B cell (primary cell): Measurements from ENCODE around the gene FUS. TPM values are rescaled to one million over a fixed set of nuclear protein-coding genes. Genes with fewer than 3 reads are reported as not detected.

ENCODE experiments used
- ATAC-seq: fragments of 200-7000 bp; cut with Tn5 transposase; one replicate; pipeline ENCODE4 v1.10.0; 2021; ENCODE audit warnings: low read depth, mild to moderate bottlenecking, moderate number of reproducible peaks, moderate library complexity
- CTCF ChIA-PET: fragments of 350-600 bp; sonication (Branson Sonifier 250); formaldehyde crosslinking; loops from one replicate; lab custom pipeline; 2021; ENCODE audit warnings: antibody characterized with exemption, inconsistent platforms; lab: Charles Lee
- POLR2A ChIA-PET: fragments of 350-600 bp; sonication (Branson Sonifier 250); formaldehyde crosslinking; loops from one replicate; lab custom pipeline; 2021; ENCODE audit warnings: antibody characterized with exemption; lab: Charles Lee
- DNase-seq: peaks from one replicate; pipeline ENCODE4 v3.0.0; 2013
- H2AFZ ChIP-seq: 2 replicates; pipeline ENCODE4 v1.6.1; 2012; ENCODE audit warnings: mild to moderate bottlenecking, low read depth, low read length; ENCODE audit not compliant: insufficient read depth, poor library complexity, severe bottlenecking
- H3K27ac ChIP-seq, 2 donors: 1 replicate in 1 of 2; 2 replicates in 1 of 2; pipeline ENCODE4 v1.5.1; 2012 to 2013; ENCODE audit warnings: low read length in 2 of 2, mild to moderate bottlenecking in 2 of 2, moderate library complexity in 1 of 2
- H3K27me3 ChIP-seq, 4 experiments: fragments of 200-600 bp in 1 of 4; sonication (generic) in 1 of 4; replicated peaks in 1 of 4; 1 replicate in 2 of 4; 2 replicates in 2 of 4; pipeline versions ENCODE4 v1.6.1 to v1.7.0; 2013 to 2016; ENCODE audit warnings: low read length in 3 of 4, mild to moderate bottlenecking in 2 of 4, mixed read lengths in 1 of 4, moderate library complexity in 1 of 4; ENCODE audit not compliant: insufficient read depth in 4 of 4, control insufficient read depth in 3 of 4; ENCODE audit errors: control extremely low read depth in 1 of 4
- H3K36me3 ChIP-seq, 2 experiments: replicated peaks in 1 of 2; 1 replicate in 1 of 2; 2 replicates in 1 of 2; pipeline versions ENCODE4 v1.6.1 to v1.7.1; 2013; ENCODE audit warnings: low read length in 1 of 2; ENCODE audit not compliant: insufficient read depth in 2 of 2, control insufficient read depth in 1 of 2; ENCODE audit errors: control extremely low read depth in 1 of 2, extremely low read depth in 1 of 2
- H3K4me1 ChIP-seq, 2 donors: fragments of 200-600 bp in 1 of 2; sonication (generic) in 1 of 2; 1 replicate in 1 of 2; 2 replicates in 1 of 2; pipeline versions ENCODE4 v1.5.1 to v1.6.1; 2013 to 2017; ENCODE audit warnings: low read length in 2 of 2; ENCODE audit not compliant: control insufficient read depth in 2 of 2, insufficient read depth in 2 of 2
- H3K4me2 ChIP-seq: replicated peaks from 2 replicates; pipeline ENCODE3; 2012; ENCODE audit warnings: mild to moderate bottlenecking, low read depth, low read length; ENCODE audit not compliant: poor library complexity, severe bottlenecking
- H3K4me3 ChIP-seq, 5 experiments: fragments of 200-600 bp in 1 of 5; sonication (generic) in 1 of 5; 1 replicate in 3 of 5; 2 replicates in 2 of 5; pipeline versions ENCODE4 v1.5.1 to v1.7.0; 2011 to 2016; ENCODE audit warnings: low read length in 4 of 5, mild to moderate bottlenecking in 4 of 5, low read depth in 2 of 5, control low read depth in 1 of 5, moderate library complexity in 1 of 5; ENCODE audit not compliant: insufficient read depth in 1 of 5; ENCODE audit errors: control extremely low read depth in 1 of 5, extremely low read depth in 1 of 5
- H3K79me2 ChIP-seq: fragments of 200-600 bp; sonication (generic); one replicate; pipeline ENCODE4 v1.6.0; 2016; ENCODE audit warnings: low read length; ENCODE audit not compliant: control insufficient read depth, insufficient read depth
- H3K9ac ChIP-seq: fragments of 200-600 bp; sonication (generic); 2 replicates; pipeline ENCODE4 v1.6.1; 2017; ENCODE audit warnings: mild to moderate bottlenecking, low read length, moderate library complexity
- H3K9me3 ChIP-seq, 3 donors: one replicate each; pipeline versions ENCODE4 v1.6.1 to v1.7.1; 2013; ENCODE audit warnings: low read length in 2 of 3; ENCODE audit not compliant: control insufficient read depth in 2 of 3, insufficient read depth in 1 of 3; ENCODE audit errors: control extremely low read depth in 1 of 3
- H4K20me1 ChIP-seq: 2 replicates; pipeline ENCODE4 v1.6.0; 2012; ENCODE audit warnings: mild to moderate bottlenecking, low read length; ENCODE audit not compliant: insufficient read depth, control insufficient read depth, poor library complexity, severe bottlenecking
- H3K27ac Mint-ChIP-seq: one replicate; pipeline ENCODE4 v1.8.0; 2021; ENCODE audit warnings: mixed read lengths
- H3K27me3 Mint-ChIP-seq: one replicate; pipeline ENCODE4 v1.8.0; 2021; ENCODE audit warnings: mixed read lengths
- H3K4me1 Mint-ChIP-seq: one replicate; pipeline ENCODE4 v1.8.0; 2021; ENCODE audit warnings: mixed read lengths
- H3K4me3 Mint-ChIP-seq: one replicate; pipeline ENCODE4 v1.8.0; 2021; ENCODE audit warnings: mixed read lengths
- H3K9me3 Mint-ChIP-seq: one replicate; pipeline ENCODE4 v1.8.0; 2022; ENCODE audit warnings: mixed read lengths; ENCODE audit not compliant: insufficient read depth
- CTCF ChIP-seq: fragments of 200-600 bp; IDR thresholded peaks from one replicate; pipeline ENCODE4 v1.8.0; 2022; ENCODE audit warnings: antibody characterized with exemption, mild to moderate bottlenecking
- EZH2 ChIP-seq: IDR thresholded peaks from 2 replicates; pipeline ENCODE4 v1.6.1; 2012; ENCODE audit warnings: borderline replicate concordance, low read depth, mild to moderate bottlenecking, moderate library complexity, low read length; ENCODE audit not compliant: insufficient read depth, poor library complexity, severe bottlenecking
- WGBS: methylation state at CpG from one replicate; pipeline ENCODE4 v1.1.5; 2013; ENCODE audit warnings: missing lambda C conversion rate; ENCODE audit not compliant: insufficient coverage; 5-methylcytosine and 5-hydroxymethylcytosine counted together
- intact Hi-C: fragments of 100-400 bp; cut with micrococcal nuclease; formaldehyde crosslinking; loops from one replicate; pipeline ENCODE4 v1.10.0; 2022
- polyA plus RNA-seq: library from polyadenylated mRNA; depleted of rRNA; stranded (reverse); fragments of >200 nt; gene quantifications from 2 replicates; pipeline ENCODE4 v1.2.3, GENCODE V29; 2012
- total RNA-seq, 2 donors: library from RNA; stranded (reverse); fragments of 120-200 nt in 1 of 2; gene quantifications; 1 replicate in 1 of 2; 2 replicates in 1 of 2; pipeline versions ENCODE4 v1.2.3 to v1.2.4, GENCODE V29; 2013 to 2022

FUS gene
- total and polyA plus RNA-seq, 2 donors (not counting 1 experiment from before 2014, with no cell fraction given), result 181 to 597 TPM

GRCh38 chr16:31213342-31213741, 33.4 kb downstream of the FUS start:
- ChIA-PET CTCF (interaction anchor here (3.9 kb wide), 1 partner anchor 12 kb away, joined by 21 read pairs; the partner anchor contains the start of gene PYCARD), POLR2A (interaction anchor here (0.8 kb wide), 1 partner anchor 13 kb away, joined by 4 read pairs; no protein-coding TSS in a partner anchor)
- Mint-ChIP-seq H3K9me3 (no peaks in the 10 kb centered on the region), H3K4me1 (peaks cover 42% of the 10 kb centered on the region), H3K4me3 (peak overlapping the region; percentile 44), H3K27ac (peak overlapping the region; percentile 20), H3K27me3 (peaks cover 28% of the 10 kb centered on the region)
- ATAC-seq (no peak), DNase-seq (no peak)
- no peak for TF ChIP-seq CTCF
- TF ChIP-seq EZH2, result no peak
- Histone ChIP-seq H3K9ac (no peak overlapping the region), H3K27ac (no peak overlapping the region), H2AFZ (no peak overlapping the region), H3K4me1 (peaks cover 41 to 42% of the 10 kb centered on the region in 2 donors), H4K20me1 (peaks cover 5% of the 10 kb centered on the region), H3K4me3 (no peak overlapping the region), H3K79me2 (no peaks in the 10 kb centered on the region), H3K27me3 (peaks cover 0 to 46% (median 24%) of the 10 kb centered on the region in 4 experiments), H3K9me3 (peaks cover 0 to 10% (median 0%) of the 10 kb centered on the region in 3 donors), H3K4me2 (no peak overlapping the region), H3K36me3 (no peaks in the 10 kb centered on the region)
- intact Hi-C loops, result no loop called here
- WGBS, result 100% methylated on average over 1 of the region's 1 CpG
